Measurements from ENCODE around the gene ITIH4.

The ITIH4 gene

DNA sequence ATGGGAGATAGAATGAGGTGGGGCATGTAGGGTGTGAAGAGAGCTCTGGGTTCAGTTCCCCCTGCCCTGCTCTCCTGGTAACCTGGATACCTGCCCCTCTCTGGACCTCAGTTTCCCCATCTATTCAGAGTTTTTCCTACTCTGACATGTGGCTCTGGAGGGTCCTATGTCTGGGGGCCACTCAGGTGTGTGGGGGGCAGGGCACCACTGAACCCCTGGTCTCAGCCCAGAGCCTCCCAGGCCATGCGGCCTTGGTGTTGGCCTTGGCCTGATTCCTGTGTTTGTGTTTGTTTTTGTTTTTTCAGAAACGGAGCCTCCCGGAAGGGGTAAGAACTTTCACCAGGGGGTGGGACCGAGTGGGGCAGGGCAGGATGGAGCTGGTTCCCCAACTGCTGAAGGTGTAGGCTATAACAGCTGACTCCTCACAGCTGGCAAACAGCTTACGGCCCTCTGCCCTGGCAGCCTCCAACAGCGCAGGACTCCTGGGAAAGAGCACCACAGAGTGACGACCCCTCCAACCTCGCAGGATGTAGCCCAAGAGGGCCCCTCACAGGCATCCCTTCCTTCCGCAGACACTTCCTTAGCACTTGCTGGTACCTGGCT is 35.1 kb downstream of the ITIH4 start:
- no peak for DNase-seq

DNA sequence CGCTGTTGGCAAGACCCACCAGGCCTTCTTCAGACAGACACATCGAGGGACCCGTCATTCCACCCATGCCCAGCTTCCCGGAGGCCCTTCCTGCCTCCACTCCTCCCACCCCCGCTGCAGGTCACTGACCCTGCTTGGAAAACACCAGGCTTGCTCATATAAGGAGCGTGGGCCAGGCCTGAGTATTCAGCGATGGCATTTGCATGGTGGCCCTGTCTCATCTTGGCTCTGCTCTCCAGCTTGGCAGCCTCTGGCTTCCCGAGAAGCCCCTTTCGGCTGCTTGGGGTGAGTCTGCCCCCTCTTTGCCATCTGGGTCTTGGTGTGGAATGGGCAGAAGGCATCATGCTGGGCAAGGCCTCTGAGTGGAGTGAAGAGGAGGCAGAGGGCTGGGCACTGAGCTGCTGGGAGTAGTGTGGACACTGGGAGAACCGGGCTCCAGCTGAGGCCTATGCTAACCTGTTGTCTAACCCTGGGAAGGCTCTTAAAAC is 35.8 kb downstream of the ITIH4 start, which contains the start of gene ITIH3:
Gene ITIH3 (plus strand): TSS at position 185 of the 488 bp plus-strand sequence. CDS start 8 bp downstream, at position 193.
- no peak for DNase-seq

DNA sequence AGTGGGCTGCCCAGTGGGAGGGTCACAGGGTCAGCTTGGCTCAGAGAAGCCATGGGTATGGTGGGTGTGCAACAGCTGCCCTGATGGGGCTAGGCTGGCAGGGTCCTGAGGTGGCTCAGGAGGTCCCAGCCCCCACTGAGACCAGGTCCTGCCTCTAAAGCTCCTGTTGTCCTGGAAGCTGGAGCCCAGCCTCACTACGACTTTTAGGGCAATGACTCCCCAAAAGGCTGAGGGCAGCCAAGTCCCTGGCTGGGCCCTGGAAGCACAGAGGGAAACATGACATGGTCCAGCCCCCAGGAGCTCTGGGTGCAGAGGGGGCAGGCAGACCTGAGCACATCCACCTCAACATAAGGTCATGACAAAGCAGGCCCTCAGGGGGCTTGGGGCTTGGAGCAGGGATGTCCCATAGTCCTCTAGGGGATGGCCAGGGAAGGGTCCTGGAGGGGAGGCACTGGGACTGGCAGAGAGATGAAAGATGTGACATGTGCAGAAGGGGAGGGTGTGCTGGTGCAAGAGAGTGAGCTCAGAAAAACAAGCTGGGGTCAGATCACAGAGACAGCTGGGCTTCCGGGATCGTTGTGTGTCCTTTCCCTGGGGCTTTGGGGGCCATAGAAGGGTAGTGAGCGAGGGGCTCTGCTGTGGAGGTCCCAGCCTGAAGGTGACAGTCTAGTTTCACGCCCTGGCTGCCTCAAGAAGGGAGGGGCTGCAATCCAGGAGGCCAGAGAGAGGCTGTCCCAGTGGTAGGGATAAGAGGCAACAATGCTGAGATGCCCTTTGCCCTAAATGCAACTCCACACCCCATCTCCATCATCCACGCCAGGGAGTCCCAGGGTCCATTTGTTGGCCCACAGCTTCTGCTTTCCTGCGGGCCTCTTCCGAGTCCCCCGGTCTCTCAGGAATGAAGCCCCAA is 36.5 kb downstream of the ITIH4 start:
- no peak for DNase-seq

DNA sequence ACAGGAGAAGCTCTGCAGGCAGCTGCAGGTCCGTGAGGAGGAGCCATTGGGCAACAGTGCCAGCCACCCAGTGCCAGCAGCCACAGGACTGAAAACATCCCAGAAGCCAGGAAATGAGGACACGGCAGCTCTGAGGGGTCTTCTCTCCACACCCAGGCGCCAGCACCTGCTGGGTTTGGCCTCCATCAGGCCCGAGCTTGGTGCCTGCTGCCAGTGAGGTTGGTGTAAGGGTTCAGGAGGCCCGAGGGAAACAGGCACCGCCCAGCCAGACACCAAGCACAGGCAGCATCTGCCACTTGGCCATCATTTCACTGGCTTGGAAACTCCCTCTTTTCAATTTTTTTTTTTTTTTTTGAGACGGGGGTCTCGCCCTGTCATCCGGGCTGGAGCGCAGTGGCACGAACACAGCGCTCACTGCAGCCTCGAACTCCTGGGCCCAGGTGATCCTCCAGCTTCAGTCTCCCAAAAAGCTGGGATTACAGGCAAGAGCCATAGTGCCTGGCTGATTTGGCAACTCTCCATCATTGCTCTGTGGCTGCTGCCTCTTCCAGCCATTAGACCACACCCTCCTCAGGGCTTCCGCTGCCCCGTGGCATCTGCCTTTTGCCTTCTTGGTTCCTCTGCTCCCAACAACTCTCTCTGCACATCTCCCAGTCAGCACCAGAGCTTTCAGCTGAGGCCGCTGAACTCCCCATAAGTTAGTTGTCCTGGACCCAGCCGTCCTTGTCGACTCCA is 37.3 kb downstream of the ITIH4 start:
- DNase-seq = no peak

DNA sequence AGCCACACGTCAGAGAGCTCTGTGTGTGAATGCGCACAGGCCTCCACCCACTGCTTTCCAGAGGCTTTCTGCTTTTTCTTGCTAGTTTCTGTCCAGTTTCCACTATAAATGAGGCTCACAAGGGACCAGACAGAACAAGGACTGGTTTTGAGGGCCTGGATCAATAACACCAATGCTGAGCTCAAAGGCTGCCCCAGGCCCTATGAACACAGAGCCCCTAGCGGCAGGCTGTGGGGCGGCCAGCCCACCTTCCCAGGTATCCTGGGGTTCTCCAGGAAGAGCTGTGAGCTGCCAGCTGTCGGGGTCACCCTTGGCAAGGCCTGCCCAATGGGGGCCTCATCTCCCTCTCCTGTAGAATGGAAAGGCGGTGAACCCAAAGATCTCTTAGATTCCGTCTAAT is 38.1 kb downstream of the ITIH4 start:
- DNase-seq = no peak

DNA sequence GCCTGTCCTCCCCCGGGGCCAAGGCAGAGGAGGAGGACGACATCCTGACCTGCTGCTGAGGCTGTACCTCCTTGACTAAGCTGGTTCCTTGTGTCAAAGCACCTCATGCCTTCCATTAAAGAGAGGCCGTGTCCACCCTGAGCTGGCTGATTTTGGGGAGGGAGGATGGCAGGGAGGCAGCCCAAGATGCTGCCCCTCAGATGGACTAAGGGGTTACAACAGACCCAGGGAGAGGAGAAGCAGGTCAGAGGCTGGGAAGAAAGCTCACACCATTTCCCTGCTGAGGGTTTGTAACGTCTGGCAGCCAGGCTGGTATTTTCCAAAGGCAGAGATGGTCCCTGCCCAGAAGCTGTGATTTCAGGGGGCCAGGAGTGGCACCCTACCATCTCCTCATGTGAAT is 38.5 kb downstream of the ITIH4 start:
- DNase-seq = no peak

DNA sequence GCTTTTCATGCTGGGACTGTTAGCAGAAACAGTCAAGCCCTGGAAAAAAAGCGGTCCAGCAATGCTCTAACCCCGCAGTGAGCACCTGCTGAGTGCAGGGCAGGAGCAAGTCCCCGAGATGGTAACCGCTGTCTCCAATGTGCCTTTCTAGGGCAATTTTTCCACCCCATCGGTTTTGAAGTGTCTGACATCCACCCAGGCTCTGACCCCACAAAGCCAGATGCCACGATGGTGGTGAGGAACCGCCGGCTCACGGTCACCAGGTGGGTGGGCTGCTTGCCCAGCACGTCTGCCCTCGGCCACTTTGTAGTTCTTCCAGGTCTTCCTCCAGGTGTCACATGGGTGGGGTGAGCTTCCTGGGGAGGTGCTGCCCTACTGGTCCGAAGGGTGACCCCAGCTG is 39.1 kb downstream of the ITIH4 start:
- DNase-seq = no peak

DNA sequence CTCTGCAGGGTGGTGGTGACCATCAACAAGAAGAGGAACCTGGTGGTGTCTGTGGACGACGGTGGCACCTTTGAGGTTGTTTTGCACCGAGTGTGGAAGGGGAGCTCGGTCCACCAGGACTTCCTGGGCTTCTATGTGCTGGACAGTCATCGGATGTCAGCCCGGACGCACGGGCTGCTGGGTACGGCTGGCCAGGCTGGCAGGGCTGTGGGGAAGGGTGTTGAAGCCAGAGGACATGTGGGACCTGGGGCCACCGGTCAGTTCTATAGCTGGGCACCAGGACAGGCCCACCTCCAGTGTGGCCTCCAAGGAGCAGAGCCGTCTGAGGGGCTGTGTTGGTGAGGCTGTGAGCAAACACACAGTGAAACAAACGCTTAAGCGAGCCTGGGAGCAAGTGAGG is 39.7 kb downstream of the ITIH4 start:
- DNase-seq = no peak

DNA sequence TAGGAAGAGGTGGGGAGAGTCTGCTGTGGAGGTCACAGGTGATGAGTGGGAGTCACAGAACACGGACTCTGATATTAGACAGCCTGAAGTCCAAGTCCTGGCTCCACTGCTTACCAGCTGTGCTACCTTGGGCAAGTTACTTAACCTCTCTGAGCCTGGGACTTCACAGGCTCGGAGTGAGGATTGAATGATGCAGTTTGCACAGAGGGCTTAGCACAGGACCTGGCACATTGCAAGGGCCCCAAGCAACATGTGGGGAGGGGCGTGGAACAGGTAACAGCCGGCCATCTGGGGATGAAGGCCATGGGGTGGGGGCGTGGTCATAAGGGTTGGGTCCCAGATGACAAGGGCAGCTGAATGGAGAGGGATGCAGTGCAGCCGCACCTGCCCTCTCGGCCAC is 40.1 kb downstream of the ITIH4 start:
- no peak for DNase-seq

DNA sequence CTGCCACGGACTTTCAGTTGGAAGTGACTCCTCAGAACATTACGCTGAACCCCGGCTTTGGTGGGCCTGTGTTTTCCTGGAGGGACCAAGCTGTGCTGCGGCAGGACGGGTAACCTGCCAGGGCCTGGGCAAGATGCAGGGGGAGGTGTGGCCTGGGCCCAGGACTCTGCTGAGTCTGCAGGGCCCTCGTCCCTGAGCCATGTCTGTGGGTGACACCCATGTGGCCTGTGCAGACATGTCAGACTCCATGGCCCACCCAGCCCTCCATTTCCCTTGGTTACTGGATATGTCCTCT is 40.8 kb downstream of the ITIH4 start:
- DNase-seq = no peak

DNA sequence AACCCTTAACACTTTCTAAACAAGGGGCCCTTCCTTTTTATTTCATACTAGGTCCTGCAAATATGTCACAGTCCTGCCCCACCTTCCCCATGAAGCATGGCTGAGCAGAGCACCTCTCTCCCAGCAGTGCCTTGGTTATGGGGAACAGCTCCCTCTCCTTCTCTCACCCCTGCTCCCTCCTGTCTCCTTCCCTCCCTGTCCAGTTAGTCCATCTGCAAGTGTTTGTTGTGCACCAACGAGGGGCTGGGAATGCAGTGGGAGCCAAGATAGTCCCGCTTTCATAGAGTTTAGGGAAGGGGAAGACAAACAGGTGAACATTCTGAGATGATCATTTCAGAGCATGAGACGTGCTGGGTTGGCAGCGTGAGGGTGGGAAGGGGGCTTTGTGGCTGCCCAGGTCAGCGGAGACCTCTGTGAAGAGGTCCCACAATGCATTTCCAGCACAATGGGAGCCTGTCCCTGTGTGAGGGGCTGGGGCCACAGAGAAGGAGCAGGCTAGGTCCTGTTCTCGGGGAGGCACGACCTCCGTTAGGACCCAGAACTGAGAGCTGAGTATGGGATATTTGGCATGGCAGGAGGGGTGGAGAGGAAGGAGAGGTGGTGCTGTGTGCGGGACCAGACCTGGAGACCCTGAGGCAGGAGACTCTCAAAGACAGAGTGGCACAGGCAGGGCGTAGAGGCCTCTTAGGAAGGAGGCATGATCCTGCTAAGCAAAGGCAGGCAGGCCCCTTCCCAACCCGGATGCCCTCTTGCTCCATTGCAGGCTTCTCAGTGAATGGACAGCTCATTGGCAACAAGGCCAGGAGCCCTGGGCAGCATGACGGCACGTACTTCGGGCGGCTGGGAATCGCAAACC is 41.4 kb downstream of the ITIH4 start:
- no peak for DNase-seq

DNA sequence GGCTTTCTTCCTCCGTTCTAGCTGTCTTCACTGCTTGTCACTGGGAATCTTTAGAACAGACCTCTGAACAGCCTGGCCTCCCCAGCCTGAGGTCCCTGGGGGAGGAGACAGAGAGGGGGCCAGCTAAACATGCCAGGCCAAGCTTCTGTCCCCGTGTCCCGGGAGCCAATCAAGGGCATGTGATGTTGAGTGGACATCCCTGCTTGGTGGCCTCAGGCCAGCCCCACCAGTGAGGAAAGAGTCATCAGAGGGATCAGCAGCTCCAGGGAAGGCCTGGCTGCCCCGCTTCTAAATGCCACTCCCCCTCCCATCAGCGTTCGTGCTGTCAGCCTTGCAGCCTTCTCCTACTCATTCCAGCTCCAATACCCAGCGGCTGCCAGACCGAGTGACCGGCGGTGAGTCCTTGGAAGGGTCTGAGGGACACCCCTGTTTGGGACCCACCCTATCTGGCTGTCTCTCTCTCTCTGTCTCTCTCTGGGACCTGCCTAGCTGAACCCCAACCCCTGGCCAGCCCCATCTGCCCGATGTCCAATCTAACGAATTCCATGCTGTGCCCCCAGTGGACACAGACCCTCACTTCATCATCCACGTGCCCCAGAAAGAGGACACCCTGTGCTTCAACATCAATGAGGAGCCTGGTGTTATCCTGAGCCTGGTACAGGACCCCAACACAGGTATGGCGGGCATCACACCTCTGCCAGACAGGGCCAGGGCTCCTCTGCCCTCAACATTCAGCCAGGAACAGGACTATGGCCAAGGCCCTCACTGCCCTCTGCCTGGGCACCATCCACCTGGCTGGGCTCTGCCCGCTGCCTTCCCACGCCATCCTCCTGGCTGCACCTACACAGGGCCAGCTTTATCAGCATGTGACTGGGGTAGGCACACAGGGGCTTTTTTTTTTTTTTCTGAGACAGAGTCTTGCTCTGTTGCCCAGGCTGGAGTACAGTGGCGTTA is 42.5 kb downstream of the ITIH4 start:
- no peak for DNase-seq

DNA sequence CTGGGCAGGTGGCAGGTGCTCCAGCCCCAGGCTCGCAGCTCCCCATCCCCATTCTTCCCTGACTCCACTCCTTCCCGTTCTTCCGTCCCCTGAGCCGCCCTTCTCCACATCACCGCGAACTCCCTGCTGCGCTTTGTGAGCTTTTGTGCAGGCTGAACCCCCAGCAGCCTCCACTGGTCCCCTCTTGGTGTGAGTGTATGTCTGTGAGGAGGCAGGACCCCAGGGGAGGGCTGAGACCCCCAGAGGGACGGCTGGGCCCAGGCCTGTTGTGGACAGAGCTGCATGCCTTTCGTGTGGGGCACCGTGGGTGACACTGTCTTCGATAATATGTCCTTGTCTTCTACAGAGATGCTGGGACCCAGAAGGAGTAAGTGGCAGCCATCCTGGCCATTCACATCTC is 43.2 kb downstream of the ITIH4 start:
- no peak for DNase-seq

DNA sequence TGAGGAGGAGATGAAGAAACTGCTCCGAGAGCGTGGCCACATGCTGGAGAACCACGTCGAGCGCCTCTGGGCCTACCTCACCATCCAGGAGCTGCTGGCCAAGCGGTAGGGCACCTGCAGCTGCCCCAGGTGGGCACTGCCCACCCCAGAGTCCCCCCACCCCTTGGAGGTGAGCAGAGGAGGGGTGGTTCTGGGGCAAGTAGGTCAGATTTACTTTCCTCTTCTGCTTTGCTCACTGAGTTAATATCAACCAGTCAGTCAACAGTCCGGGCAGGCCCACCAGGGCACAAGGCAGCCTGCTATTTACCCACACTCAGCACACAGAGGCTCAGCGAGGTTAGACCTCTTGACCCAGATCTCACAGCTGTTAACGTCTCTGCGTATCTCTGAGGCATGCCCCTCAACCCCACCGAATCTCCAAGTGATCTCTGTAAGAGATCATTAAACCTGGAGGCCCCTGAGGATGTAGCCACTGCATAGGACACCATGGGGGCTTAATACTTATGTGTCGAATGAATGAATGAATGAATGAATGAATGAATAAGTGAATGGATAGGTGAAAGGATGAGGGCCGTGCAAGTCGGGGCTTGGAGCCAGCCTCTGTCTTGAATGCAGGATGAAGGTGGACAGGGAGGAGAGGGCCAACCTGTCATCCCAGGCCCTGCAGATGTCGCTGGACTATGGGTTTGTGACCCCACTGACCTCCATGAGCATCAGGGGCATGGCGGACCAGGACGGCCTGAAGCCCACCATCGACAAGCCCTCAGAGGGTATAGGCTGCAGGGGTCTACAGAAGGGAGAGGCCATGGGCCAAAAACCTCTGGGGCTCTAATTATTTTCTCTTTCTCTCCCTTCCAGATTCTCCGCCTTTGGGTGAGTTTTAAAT is 43.9 kb downstream of the ITIH4 start:
- DNase-seq = no peak

DNA sequence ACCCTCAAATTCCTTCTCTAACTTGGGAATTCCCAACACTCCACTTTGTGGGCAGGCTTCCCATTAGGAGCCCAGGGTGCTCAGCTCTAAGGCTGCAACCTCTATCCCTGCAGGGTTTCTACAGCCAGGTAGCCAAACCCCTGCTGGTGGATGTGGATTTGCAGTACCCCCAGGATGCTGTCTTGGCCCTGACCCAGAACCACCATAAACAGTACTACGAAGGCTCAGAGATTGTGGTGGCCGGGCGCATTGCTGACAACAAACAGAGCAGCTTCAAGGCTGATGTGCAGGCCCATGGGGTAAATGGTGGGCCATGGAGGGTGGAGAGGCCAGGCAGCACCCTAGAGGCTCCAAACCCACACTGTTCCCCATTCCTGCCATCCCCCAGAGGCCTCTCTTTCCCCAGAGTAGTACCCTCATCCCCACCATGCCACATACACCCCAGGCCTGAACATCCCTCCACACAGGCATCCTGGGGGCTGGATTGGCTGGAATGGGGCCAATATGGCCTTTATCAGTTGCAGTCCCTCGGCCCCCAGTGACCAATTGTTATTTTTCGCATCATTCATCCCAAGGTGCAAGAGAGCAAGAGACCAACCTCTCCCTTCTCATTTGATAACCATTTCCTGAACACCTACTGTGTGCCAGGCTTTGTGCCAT is 45.4 kb downstream of the ITIH4 start:
- no peak for DNase-seq

DNA sequence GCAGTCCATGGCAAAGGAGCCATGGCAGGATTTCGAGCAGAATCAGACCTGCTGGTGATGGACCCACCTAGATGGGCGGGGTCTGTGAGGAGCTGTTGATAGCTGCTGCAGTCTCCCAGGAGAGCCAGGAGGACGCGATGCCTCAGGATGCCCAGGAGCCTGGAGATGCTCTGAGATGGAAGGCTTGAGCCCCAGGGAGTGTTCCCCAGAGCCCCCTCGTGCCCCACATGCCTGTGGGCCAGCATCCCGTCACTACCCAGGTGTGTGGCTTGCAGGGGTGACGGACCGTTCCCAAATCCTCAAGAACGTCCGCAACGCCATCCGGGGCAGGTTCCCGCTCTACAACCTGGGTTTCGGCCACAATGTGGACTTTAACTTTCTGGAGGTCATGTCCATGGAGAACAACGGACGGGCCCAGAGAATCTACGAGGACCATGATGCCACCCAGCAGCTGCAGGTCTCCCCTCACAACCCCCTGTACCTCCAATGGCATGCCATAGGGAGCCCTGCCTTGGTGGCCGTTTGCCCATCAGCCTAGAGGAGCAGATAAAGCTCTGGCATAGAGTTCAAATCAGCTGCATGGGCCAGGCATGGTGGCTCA is 46.4 kb downstream of the ITIH4 start:
- no peak for DNase-seq

DNA sequence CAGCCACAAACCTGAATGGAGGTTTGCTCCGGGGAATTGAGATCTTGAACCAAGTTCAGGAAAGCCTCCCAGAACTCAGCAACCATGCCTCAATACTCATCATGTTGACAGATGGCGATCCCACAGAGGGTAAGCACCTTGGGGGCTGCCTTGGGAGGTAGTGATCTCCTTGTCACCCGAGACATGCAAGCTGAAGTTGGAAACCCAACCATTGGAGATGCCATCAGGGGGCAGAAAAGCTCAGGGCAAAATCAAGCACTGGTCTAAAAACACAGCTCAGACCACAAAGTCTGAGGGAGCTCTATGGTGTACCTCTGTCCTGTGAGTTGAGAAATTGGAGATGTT is 47.3 kb downstream of the ITIH4 start:
- no peak for DNase-seq

DNA sequence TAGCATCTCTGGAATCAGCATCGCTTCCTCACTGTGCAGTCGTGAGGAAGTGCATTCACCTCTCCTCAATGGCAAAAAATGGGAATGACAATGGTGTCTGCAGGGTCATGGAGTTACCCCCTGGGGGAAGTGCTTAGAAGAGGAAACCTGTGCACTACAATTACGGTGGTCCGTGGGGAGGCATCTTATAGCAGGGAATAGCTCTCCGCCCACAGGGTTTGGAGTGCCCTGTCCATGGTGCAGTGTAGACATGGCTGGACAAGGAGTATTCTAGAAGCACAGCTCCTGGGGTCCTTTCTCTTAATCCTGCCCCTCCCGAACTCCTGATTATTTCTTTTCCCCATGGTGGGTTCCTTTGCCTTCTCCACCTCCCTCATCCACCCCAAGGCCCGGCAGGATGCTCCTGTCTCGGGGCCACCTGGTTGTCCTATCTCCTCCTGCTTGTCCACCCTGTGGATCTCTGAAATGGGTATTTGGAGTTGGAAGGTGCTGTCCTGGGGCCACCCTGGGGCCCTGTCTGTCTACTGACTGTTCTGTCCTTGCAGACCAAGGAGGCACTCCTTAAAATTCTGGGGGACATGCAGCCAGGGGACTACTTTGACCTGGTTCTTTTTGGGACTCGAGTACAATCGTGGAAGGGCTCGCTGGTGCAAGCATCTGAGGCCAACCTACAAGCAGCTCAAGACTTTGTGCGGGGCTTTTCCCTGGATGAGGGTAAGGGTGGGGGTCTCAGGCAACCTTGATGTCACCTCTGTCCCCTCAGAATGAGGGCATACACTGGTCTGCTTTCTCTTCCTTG is 47.9 kb downstream of the ITIH4 start:
- no peak for DNase-seq

DNA sequence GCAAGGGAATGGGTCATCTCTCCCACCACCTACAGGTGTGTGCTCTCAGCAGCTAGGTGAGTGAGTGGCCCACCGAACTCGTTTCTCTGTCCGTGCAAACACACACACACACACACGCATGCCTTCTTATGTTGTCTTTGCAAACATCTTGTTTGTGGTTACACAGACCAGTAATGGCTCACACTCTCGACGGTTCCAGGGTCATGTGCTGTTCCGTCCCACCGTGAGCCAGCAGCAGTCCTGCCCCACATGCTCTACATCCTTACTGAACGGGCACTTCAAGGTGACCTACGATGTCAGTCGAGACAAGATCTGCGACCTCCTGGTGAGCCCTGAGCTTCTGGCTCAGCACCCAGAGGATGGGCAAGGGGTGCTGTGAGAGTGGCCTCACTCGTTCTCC is 48.7 kb downstream of the ITIH4 start:
- no peak for DNase-seq
